Upper lobe of left lung (tissue), 4 donors: ENCODE results near the gene CFAP68.

ENCODE experiments used
- POLR2A ChIP-seq, 4 donors: fragments of 450-650 bp; IDR thresholded peaks; one replicate each; pipeline ENCODE4 v1.5.1; 2016 to 2017; ENCODE audit warnings: antibody characterized with exemption in 4 of 4, mild to moderate bottlenecking in 2 of 4
- POLR2AphosphoS5 ChIP-seq, 2 donors: sonication (generic); formaldehyde crosslinking; IDR thresholded peaks; one replicate each; pipeline ENCODE4 v1.5.1; 2017; ENCODE audit warnings: antibody characterized with exemption in 2 of 2
- TF ChIP-seq, protein P1 (sequence below), 6 experiments: fragments of 450-650 bp in 4 of 6; fragments of 200-600 bp in 2 of 6; sonication (generic) in 2 of 6; IDR thresholded peaks; one replicate each; pipeline ENCODE4 v1.5.1; 2016 to 2019; ENCODE audit warnings: antibody characterized with exemption in 6 of 6

DNA sequence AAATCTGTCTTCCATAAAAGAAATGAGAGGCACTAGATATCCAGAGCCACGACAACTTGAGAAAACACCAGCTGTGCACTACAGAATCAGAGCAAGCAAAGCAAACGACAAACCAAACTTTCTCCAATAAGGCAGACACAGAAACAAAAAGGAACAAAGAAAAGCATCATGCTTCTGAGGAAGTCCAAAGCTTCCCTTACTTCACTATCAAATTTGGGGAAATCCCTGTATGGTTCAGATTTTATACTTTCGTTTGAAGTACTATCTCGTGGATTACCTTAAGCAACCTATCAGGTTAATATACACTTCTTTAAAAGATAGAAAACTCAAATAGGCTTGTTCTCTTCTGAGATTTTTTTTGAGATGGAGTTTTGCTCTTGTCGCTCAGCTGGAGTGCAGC is 35.7 kb upstream of the CFAP68 start:
- TF ChIP-seq, protein P1, sequence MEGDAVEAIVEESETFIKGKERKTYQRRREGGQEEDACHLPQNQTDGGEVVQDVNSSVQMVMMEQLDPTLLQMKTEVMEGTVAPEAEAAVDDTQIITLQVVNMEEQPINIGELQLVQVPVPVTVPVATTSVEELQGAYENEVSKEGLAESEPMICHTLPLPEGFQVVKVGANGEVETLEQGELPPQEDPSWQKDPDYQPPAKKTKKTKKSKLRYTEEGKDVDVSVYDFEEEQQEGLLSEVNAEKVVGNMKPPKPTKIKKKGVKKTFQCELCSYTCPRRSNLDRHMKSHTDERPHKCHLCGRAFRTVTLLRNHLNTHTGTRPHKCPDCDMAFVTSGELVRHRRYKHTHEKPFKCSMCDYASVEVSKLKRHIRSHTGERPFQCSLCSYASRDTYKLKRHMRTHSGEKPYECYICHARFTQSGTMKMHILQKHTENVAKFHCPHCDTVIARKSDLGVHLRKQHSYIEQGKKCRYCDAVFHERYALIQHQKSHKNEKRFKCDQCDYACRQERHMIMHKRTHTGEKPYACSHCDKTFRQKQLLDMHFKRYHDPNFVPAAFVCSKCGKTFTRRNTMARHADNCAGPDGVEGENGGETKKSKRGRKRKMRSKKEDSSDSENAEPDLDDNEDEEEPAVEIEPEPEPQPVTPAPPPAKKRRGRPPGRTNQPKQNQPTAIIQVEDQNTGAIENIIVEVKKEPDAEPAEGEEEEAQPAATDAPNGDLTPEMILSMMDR (IDR thresholded peaks at IDR 0.05), result no peak
- no peak for TF ChIP-seq POLR2AphosphoS5 (IDR thresholded peaks at IDR 0.05)
- TF ChIP-seq POLR2A (IDR thresholded peaks at IDR 0.05), result no peak
